Measurements from ENCODE around the gene ALG9. TPM values are rescaled to one million over a fixed set of nuclear protein-coding genes. Genes with fewer than 3 reads are reported as not detected.
"Not testable (repeated sequence)": the region's sequence is repeated elsewhere in the genome, so short reads cannot be mapped to it uniquely, and the experiment has no call there.

ALG9 gene
- total RNA-seq, 8 experiments from 2014 or later = 46.9 to 57.0 (median 53.9) TPM

- no peak for ATAC-seq (replicated peaks in 6 of 8)
- WGBS, 10 experiments = 58 to 96% (median 87%) methylated on average over 2 to 5 of the region's 5 CpGs
- H3K4me3 ChIP-seq = no peak overlapping the region
- peaks cover 5 to 6% of the 10 kb centered on the region in 2 donors for H3K4me1 ChIP-seq (replicated peaks in 1 of 2)
- no peak overlapping the region for H3K27ac ChIP-seq
- in situ Hi-C loops (cut with MboI; ENCODE audit: low pct_unique_long_range_greater_than_20kb in 2 of 9, low sequenced_read_pairs in 9 of 9, unreplicated experiment in 9 of 9) = loop anchor here in 2 of 9 experiments (25.0 kb wide), 2 partner anchors 170 to 195 kb away; partner anchors contain the start of gene SIK2 (in 1 of the 2)
Observed at GRCh38 chr11:111782109-111782741, 89.2 kb downstream of the ALG9 start.

- Histone ChIP-seq H3K27ac (no peak overlapping the region), H3K4me1 (replicated peaks in 1 of 2) (peaks cover 7 to 10% of the 10 kb centered on the region in 2 donors), H3K4me3 (no peak overlapping the region)
- in situ Hi-C loops (cut with MboI; ENCODE audit: low pct_unique_long_range_greater_than_20kb in 2 of 9, low sequenced_read_pairs in 9 of 9, unreplicated experiment in 9 of 9) = loop anchor here in 5 of 9 experiments (10.0 to 25.0 kb wide), 3 partner anchors 167 to 192 kb away; partner anchors contain the start of gene SIK2 (in 4 of the 5)
- 79 to 100% (median 93%) methylated on average over 2 to 6 of the region's 6 CpGs; no CpG with 5 or more reads in 1 of the 10 experiments for WGBS, 10 experiments
- ATAC-seq (replicated peaks in 6 of 8) = no peak
Observed at GRCh38 chr11:111779118-111779517, 92.3 kb downstream of the ALG9 start.

DNA sequence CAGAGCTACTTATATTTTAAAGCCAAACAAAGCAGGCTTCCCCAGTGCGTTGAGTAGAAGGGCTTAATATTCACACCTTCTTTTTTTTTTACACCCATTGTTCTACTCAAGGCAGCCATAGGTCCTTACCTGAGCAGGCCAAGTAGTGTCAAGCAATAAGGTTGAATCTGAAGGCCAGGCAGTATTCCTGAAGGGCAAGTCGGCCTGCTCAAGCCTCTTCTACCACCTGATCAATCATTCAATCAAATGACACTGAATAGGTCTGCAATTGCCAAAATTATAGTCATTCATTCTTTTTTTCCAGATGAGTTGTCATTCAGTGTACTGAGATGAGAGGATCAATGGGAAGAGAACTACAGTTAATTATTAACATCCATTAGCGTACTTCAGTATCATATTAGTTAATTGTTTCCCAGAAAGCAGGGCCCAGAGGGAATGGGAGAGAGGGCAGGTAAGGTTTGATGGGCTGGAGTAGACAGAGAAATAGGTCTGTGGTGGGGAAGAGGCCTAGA lies 93.3 kb downstream of the ALG9 start:
- in situ Hi-C loops (cut with MboI; ENCODE audit: low pct_unique_long_range_greater_than_20kb in 2 of 9, low sequenced_read_pairs in 9 of 9, unreplicated experiment in 9 of 9) = loop anchor here in 5 of 9 experiments (10.0 to 25.0 kb wide), 3 partner anchors 166 to 191 kb away; partner anchors contain the start of gene SIK2 (in 4 of the 5)
- 44 to 100% (median 60%) methylated on average over 1 to 3 of the region's 3 CpGs for WGBS, 10 experiments
- Histone ChIP-seq H3K4me1 (replicated peaks in 1 of 2) (peaks cover 7 to 10% of the 10 kb centered on the region in 2 donors), H3K27ac (no peak overlapping the region), H3K4me3 (no peak overlapping the region)
- ATAC-seq (replicated peaks in 6 of 8) = no peak

DNA sequence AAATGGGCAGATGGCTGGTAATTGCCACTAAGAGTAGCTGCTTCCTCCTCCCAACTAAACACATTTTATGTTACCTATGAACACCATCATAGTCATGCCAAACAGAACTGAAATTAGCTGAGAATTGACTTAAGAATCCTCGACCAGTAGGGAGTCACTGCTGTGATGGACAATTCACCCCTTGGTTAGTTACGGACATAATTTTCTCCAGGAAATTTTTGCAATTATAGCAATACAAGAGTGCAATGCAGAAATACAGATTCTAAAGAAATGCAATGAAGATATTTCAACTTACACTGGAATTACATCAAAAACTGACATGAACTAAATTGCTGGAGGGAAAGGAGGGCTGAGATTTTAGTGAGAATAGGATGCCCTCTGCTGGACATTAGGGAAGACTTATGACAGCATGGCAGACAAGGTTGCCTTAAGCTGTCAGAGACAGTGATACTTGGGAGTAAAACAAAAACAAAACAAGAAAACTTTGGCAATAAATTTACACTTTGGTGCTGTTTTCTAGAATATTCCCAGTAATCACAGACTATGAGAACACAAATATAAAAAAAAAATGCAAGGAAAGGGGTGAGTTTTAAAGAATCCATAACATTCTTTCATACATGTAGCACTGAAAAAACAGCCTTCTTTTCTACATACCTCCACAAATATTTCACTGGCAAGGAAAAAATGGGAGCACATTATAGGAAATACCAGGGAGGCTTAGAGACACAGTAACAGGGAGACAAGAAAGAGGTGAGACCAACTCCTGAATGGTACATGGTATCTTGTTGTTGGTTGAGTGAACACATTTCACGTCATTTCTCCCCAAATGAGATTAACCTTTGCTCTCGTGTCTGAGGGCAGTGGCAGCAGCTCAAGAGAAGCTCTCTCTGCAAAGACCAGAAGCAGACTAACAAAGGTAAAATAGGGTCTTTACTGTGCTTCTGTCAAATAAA lies 94.0 kb downstream of the ALG9 start:
- Histone ChIP-seq H3K4me3 (no peak overlapping the region), H3K4me1 (replicated peaks in 1 of 2) (peaks cover 7 to 10% of the 10 kb centered on the region in 2 donors), H3K27ac (no peak overlapping the region)
- in situ Hi-C loops (cut with MboI; ENCODE audit: low pct_unique_long_range_greater_than_20kb in 2 of 9, low sequenced_read_pairs in 9 of 9, unreplicated experiment in 9 of 9) = loop anchor here in 5 of 9 experiments (10.0 to 25.0 kb wide), 3 partner anchors 165 to 190 kb away; partner anchors contain the start of gene SIK2 (in 4 of the 5)
- 17 to 80% (median 66%) methylated on average over 1 to 4 of the region's 4 CpGs; no CpG with 5 or more reads in 1 of the 10 experiments for WGBS, 10 experiments
- ATAC-seq (replicated peaks in 6 of 8) = peak; percentile 86 to 98 (median 91)

DNA sequence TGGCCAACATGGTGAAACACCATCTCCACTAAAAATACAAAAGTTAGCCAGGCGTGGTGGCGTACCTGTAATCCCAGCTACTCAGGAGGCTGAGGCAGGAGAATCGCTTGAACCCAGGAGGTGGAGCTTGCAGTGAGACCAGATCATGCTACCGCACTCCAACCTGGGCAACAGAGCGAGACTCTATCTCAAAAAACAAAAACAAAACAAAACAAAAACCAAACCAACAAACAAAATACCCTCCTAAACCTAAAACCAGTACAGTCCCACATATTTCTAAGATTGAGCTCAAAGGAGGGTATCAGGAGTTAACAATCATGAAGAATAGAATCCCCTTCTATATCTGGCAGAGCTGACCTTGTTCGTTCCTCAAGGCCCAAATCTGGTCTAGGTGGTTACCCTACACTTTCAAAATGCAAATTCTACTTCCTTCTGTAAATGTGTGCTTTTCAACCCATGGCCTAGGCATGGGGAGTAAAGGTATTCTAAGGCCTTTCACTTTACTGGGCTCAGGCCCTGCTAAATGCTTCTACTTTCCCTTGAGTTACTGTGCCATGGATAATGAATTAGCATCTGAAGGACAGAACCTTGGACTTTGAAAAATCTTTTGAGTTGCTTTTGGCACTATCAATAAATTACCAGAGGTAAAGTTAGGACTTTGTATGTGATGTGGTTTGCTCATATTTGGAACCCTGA lies 94.8 kb downstream of the ALG9 start:
- in situ Hi-C loops (cut with MboI; ENCODE audit: low pct_unique_long_range_greater_than_20kb in 2 of 9, low sequenced_read_pairs in 9 of 9, unreplicated experiment in 9 of 9) = loop anchor here in 5 of 9 experiments (10.0 to 25.0 kb wide), 3 partner anchors 164 to 189 kb away; partner anchors contain the start of gene SIK2 (in 4 of the 5)
- H3K4me3 ChIP-seq = no peak overlapping the region
- WGBS, 10 experiments = 40 to 100% (median 80%) methylated on average over 1 to 6 of the region's 6 CpGs; no CpG with 5 or more reads in 1 of the 10 experiments
- H3K27ac ChIP-seq = no peak overlapping the region
- H3K4me1 ChIP-seq (replicated peaks in 1 of 2) = peaks cover 7 to 10% of the 10 kb centered on the region in 2 donors
- no peak for ATAC-seq (replicated peaks in 6 of 8)

GRCh38 chr11:111774955-111775710 lies 96.2 kb downstream of the ALG9 start:
- no peak for ATAC-seq (replicated peaks in 6 of 8)
- in situ Hi-C loops (cut with MboI; ENCODE audit: low pct_unique_long_range_greater_than_20kb in 2 of 9, low sequenced_read_pairs in 9 of 9, unreplicated experiment in 9 of 9) = loop anchor here in 7 of 9 experiments (10.0 to 25.0 kb wide), 4 partner anchors 163 to 313 kb away; partner anchors contain the start of gene SIK2 (in 4 of the 7)

DNA sequence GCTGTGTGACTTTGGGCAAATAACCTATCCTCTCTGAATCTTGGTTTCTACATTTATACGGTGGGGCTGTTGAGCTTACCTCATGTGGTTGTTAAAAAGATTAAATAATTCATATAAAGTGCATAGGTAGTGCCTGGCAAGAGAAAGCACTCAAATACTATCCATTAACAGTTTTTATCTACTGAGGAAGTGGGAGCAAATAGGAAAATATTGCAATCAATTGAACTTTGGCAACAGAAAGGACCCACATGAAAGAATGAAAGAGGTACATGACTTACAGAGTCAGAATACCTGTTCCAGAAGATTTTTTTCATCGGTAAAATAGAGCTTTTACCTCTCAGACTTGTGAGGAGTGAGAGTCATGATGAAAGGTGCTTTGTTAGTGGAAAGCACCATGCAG lies 98.8 kb downstream of the ALG9 start:
- in situ Hi-C loops (cut with MboI; ENCODE audit: low pct_unique_long_range_greater_than_20kb in 2 of 9, low sequenced_read_pairs in 9 of 9, unreplicated experiment in 9 of 9) = loop anchor here in 5 of 9 experiments (10.0 to 25.0 kb wide), 3 partner anchors 168 to 310 kb away; partner anchors contain the start of gene SIK2 (in 3 of the 5)
- ATAC-seq (replicated peaks in 6 of 8) = no peak
- 56 to 100% (median 100%) methylated on average over 1 to 2 of the region's 2 CpGs; no CpG with 5 or more reads in 3 of the 10 experiments for WGBS, 10 experiments

More at GRCh38 chr11:111774955-111775710, 96.2 kb downstream of the ALG9 start:
- H3K4me1 ChIP-seq (replicated peaks in 1 of 2) = peaks cover 7 to 10% of the 10 kb centered on the region in 2 donors
- no peak overlapping the region for H3K27ac ChIP-seq
- H3K4me3 ChIP-seq = no peak overlapping the region
- 60 to 100% (median 97%) methylated on average over 1 to 6 of the region's 6 CpGs for WGBS, 10 experiments

GRCh38 chr11:111771205-111771604 lies 100.2 kb downstream of the ALG9 start:
- in situ Hi-C loops (cut with MboI; ENCODE audit: low pct_unique_long_range_greater_than_20kb in 2 of 9, low sequenced_read_pairs in 9 of 9, unreplicated experiment in 9 of 9) = loop anchor here in 5 of 9 experiments (10.0 to 25.0 kb wide), 3 partner anchors 166 to 309 kb away; partner anchors contain the start of gene SIK2 (in 3 of the 5)
- H3K27ac ChIP-seq; H3K4me3 ChIP-seq; ATAC-seq (replicated peaks in 6 of 8); H3K4me1 ChIP-seq (replicated peaks in 1 of 2): not testable (repeated sequence)
- WGBS, 10 experiments = 68 to 80% (median 80%) methylated on average over 1 to 3 of the region's 5 CpGs; no CpG with 5 or more reads in 6 of the 10 experiments

More for the DNA sequence above, 98.8 kb downstream of the ALG9 start:
- H3K4me3 ChIP-seq = no peak overlapping the region
- no peak overlapping the region for H3K27ac ChIP-seq
- H3K4me1 ChIP-seq (replicated peaks in 1 of 2) = peaks cover 3 to 5% of the 10 kb centered on the region in 2 donors

DNA sequence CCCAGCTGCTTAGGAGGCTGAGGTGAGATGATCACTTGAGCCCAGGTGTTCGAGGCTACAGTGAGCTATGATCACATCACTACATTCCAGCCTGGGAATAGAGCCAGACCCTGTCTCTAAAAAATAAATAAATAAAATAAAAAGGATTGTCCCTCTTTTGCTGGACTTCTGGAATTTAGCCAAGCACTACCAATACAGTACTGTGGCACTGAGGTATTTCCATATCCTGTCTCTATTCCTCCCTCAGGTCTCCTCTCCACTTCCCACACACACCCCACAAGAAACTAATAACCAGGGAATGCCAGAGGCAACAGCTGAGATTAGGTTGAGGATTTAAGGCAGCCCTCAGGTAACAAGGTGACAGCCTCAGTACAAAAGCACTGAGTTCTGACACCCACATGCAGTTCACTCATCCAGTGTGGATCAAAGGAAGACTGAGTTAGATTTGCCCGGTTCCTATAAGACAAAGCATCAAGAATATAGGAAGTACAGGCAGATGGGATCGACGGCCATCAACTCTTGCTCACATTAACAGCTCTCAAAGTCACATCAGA lies 100.7 kb downstream of the ALG9 start:
- Histone ChIP-seq H3K27ac (no peak overlapping the region), H3K4me3 (no peak overlapping the region), H3K4me1 (replicated peaks in 1 of 2) (peaks cover 3 to 6% of the 10 kb centered on the region in 2 donors)
- in situ Hi-C loops (cut with MboI; ENCODE audit: low pct_unique_long_range_greater_than_20kb in 2 of 9, low sequenced_read_pairs in 9 of 9, unreplicated experiment in 9 of 9) = loop anchor here in 5 of 9 experiments (10.0 to 25.0 kb wide), 3 partner anchors 166 to 308 kb away; partner anchors contain the start of gene SIK2 (in 3 of the 5)
- 80 to 100% (median 86%) methylated on average over 1 to 4 of the region's 4 CpGs; no CpG with 5 or more reads in 3 of the 10 experiments for WGBS, 10 experiments
- no peak for ATAC-seq (replicated peaks in 6 of 8)

DNA sequence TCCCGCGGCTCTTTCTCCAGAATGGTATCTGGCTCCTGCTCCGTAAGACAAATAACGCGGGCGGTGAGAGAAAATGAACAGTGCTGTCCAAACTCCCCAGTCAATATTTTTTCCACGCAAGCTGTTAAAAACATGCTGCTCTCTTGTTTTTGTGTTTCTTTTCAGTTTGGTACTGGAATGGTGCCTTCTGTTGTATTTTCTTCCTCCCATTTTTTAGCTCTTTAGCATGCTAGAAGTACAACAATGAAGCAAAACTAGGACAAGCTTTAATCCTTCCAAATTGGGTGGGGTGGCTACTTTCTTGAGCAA lies 104.6 kb downstream of the ALG9 start:
- Histone ChIP-seq H3K4me3 (peak overlapping the region; percentile 65 to 100 (median 98)), H3K4me1 (replicated peaks in 1 of 2) (peaks cover 23% of the 10 kb centered on the region in 2 donors), H3K27ac (peak overlapping the region; percentile 10 to 74)
- ATAC-seq (replicated peaks in 6 of 8) = peak in 3 of 8 experiments; percentile 3 to 33 (median 4)
- in situ Hi-C loops (cut with MboI; ENCODE audit: low pct_unique_long_range_greater_than_20kb in 2 of 9, low sequenced_read_pairs in 9 of 9, unreplicated experiment in 9 of 9) = loop anchor here in 3 of 9 experiments (10.0 to 25.0 kb wide), 5 partner anchors 78 to 304 kb away; partner anchors contain the start of gene SIK2 (in 1 of the 3)
- WGBS, 10 experiments = 0 to 35% (median 13%) methylated on average over 1 to 6 of the region's 7 CpGs; no CpG with 5 or more reads in 3 of the 10 experiments

Data from motor neuron (in vitro differentiated cells).